AG04450 (cell line): ENCODE measurements around the gene PPP1R3G. TPM values are rescaled to one million over a fixed set of nuclear protein-coding genes. Genes with fewer than 3 reads are reported as not detected.

Experiments used
- CTCF ChIA-PET: fragments of 300-600, 350-600 bp; formaldehyde crosslinking; extraction: SDS; loops from one replicate; lab custom pipeline; 2022; ENCODE audit warnings: antibody characterized with exemption, inconsistent platforms; lab: Charles Lee
- POLR2A ChIA-PET: fragments of 350-600 bp; formaldehyde crosslinking; extraction: SDS; loops from one replicate; lab custom pipeline; 2021; ENCODE audit warnings: antibody characterized with exemption, inconsistent platforms; lab: Yijun Ruan, JAX
- DNase-seq: peaks from one replicate; pipeline ENCODE4 v3.0.0-alpha.2; 2011; ENCODE audit warnings: low read depth, low spot score
- H3K27ac ChIP-seq: one replicate; pipeline ENCODE4 v1.5.1; 2012; ENCODE audit warnings: low read depth, low read length, control low read depth
- H3K27me3 ChIP-seq: one replicate; pipeline ENCODE4 v1.6.0; 2012; ENCODE audit warnings: low read length; ENCODE audit not compliant: control insufficient read depth, insufficient read depth
- H3K4me3 ChIP-seq: 2 replicates; pipeline ENCODE4 v1.5.1; 2011; ENCODE audit warnings: mild to moderate bottlenecking, low read depth, low read length, control low read depth
- H3K9me3 ChIP-seq: 2 replicates; pipeline ENCODE4 v1.5.1; 2012; ENCODE audit warnings: low read length; ENCODE audit not compliant: control insufficient read depth, insufficient read depth
- polyA plus RNA-seq: library from polyadenylated mRNA; depleted of rRNA; stranded (reverse); fragments of >200 nt; gene quantifications from 2 replicates; pipeline ENCODE4 v1.2.3, GENCODE V29; 2011
- TF ChIP-seq, protein P1 (sequence below): IDR thresholded peaks from 2 replicates; pipeline ENCODE4 v1.5.1; 2011; ENCODE audit warnings: low read depth, low read length, control low read depth, inconsistent platforms

Gene PPP1R3G
- polyA plus RNA-seq, 1 experiment: 0.11 TPM

DNA sequence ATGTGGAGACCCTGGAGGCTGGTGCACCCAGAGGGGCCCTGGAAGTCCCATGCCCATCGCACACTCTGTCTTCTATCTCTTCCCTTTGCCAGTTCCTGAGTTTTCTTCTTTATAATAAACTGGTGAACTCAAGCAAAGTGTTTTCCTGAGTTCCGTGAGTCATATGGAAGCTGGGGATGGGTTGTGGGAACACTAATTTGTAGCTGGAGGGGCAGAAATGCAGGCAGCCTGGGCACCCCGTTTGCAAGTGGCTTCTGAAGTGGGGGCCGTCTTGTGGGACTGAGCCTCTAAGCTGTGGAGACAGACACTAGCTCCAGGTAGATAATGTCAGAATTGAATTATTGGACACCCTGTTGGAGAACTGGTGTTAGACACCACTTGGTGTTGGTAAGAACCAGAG lies 3.2 kb upstream of the PPP1R3G start:
- ChIA-PET CTCF (interaction anchor here (0.6 to 1.5 kb wide), 4 partner anchors 9 to 320 kb away, joined by 3 to 4 read pairs (median 3); no protein-coding TSS in a partner anchor), POLR2A (interaction anchor here (0.6 kb wide), 1 partner anchor 266 kb away, joined by 3 read pairs; no protein-coding TSS in a partner anchor)
- Histone ChIP-seq H3K4me3 (no peak overlapping the region), H3K27ac (no peak overlapping the region), H3K9me3 (no peaks in the 10 kb centered on the region; the same call in 1 of the 2 replicates), H3K27me3 (peaks cover 10% of the 10 kb centered on the region)
- DNase-seq: no peak
- TF ChIP-seq, protein P1, sequence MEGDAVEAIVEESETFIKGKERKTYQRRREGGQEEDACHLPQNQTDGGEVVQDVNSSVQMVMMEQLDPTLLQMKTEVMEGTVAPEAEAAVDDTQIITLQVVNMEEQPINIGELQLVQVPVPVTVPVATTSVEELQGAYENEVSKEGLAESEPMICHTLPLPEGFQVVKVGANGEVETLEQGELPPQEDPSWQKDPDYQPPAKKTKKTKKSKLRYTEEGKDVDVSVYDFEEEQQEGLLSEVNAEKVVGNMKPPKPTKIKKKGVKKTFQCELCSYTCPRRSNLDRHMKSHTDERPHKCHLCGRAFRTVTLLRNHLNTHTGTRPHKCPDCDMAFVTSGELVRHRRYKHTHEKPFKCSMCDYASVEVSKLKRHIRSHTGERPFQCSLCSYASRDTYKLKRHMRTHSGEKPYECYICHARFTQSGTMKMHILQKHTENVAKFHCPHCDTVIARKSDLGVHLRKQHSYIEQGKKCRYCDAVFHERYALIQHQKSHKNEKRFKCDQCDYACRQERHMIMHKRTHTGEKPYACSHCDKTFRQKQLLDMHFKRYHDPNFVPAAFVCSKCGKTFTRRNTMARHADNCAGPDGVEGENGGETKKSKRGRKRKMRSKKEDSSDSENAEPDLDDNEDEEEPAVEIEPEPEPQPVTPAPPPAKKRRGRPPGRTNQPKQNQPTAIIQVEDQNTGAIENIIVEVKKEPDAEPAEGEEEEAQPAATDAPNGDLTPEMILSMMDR: no peak

DNA sequence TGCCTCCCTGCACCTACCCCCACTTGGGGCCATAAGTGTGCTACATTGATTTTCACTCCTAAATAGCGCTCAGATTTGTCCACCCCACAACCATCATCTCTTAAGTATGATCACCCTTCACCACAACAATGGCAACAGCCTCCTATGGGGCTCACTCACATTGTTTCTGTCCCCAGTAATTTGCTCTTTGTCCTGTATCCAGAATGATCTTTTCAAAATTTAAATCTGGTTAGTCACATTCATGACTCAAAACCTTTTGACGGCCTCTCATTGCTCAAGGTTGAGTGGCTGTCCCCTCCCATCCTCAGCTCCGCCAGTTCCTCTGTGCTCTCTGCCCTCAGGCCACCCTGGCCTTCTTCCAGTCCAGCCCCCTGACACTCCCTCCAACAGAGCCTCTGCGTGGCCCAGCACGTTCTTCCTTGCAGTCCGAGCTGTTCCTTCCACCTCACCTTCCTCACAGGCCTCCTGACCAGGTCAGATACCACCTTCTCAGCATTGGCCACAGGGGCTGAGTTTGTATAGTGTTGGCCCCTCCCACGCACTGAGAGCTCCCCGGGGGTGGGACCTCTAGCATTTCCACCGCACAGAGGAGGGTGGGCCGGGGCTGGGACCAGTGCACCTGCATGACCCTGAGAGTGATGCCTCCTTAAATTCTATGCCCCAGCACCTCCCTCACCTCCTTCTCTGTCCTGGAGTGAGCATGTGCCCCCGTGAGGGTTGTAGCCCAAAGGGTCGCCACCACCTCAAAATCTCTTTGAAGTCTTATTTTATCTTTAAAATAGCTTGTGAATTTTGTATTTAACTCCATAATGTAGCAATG lies 2.4 kb upstream of the PPP1R3G start:
- POLR2A ChIA-PET: interaction anchor here (0.6 kb wide), 1 partner anchor 267 kb away, joined by 3 read pairs; no protein-coding TSS in a partner anchor
- no peak for DNase-seq
- peaks cover 18% of the 10 kb centered on the region for H3K27me3 ChIP-seq
- TF ChIP-seq, protein P1: no peak
- H3K27ac ChIP-seq: no peak overlapping the region
- H3K4me3 ChIP-seq: no peak overlapping the region
- CTCF ChIA-PET: interaction anchor here (0.6 to 1.5 kb wide), 6 partner anchors 9 to 319 kb away, joined by 3 to 8 read pairs (median 4); no protein-coding TSS in a partner anchor
- H3K9me3 ChIP-seq: peaks cover 4% of the 10 kb centered on the region; the same call in 1 of the 2 replicates

DNA sequence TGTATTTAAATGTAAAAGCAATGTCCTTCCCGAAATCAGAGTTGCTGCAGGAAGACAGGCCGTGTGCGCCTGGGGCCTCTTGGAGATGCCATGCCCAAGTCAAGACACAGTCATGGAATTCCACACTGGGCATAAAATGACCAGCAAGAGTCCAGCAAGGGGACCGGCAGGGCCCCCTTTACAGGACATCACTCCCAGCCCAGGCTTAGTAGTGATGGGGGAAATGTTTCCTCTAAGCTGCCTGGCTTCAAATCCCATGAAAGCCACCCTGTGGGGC lies 1.9 kb upstream of the PPP1R3G start:
- DNase-seq: no peak
- no peak overlapping the region for H3K27ac ChIP-seq
- H3K9me3 ChIP-seq: peaks cover 4% of the 10 kb centered on the region; the same call in 1 of the 2 replicates
- ChIA-PET CTCF (interaction anchor here (1.5 kb wide), 2 partner anchors 9 to 53 kb away, joined by 3 to 4 read pairs; no protein-coding TSS in a partner anchor), POLR2A (no interaction called here)
- TF ChIP-seq, protein P1: no peak
- H3K27me3 ChIP-seq: peaks cover 21% of the 10 kb centered on the region
- no peak overlapping the region for H3K4me3 ChIP-seq

- DNase-seq: no peak
- Histone ChIP-seq H3K27ac (no peak overlapping the region), H3K4me3 (no peak overlapping the region), H3K9me3 (peaks cover 4% of the 10 kb centered on the region; the same call in 1 of the 2 replicates), H3K27me3 (peaks cover 23% of the 10 kb centered on the region)
- ChIA-PET POLR2A (no interaction called here), CTCF (no interaction called here)
- TF ChIP-seq, protein P1: no peak
These were observed 1.3 kb upstream of the PPP1R3G start for GRCh38 chr6:5083813-5084359.

DNA sequence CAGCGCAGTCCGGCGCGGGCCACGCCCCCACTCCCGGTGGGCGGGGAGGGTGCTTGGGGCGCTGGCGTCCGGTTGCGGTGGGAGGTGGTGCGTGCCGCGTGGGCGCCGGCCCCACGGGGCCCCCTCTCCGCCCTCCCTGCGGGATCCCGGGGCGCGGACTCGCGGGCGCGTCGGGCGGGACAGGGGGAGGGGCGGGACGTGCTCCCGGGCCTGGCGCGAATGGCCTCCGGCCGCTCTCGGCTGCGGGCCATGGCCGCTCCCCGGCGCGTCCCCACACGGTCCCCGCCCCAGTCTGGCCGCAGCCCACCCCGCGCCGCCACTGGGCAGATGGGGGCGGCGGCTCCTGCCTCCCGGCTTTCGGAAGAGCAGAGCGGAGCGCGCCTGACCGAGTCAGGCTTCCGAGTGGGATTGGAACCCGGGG lies 771 bp upstream of the PPP1R3G start:
- Histone ChIP-seq H3K27ac (no peak overlapping the region), H3K27me3 (peaks cover 23% of the 10 kb centered on the region), H3K4me3 (peak overlapping the region; percentile 58), H3K9me3 (peaks cover 4% of the 10 kb centered on the region; the same call in 1 of the 2 replicates)
- TF ChIP-seq, protein P1: no peak
- DNase-seq: no peak
- POLR2A ChIA-PET: no interaction called here
- CTCF ChIA-PET: no interaction called here
